ENCODE data around the gene SLC32A1.

SLC32A1 gene

GRCh38 chr20:38725931-38726803, 1.9 kb downstream of the SLC32A1 start:
- no peak for DNase-seq (ENCODE audit: low read depth)

- no peak for DNase-seq (ENCODE audit: low read depth)
These were observed 2.7 kb downstream of the SLC32A1 start for GRCh38 chr20:38726804-38727606.

GRCh38 chr20:38727607-38728190, 3.4 kb downstream of the SLC32A1 start:
- no peak for DNase-seq (ENCODE audit: low read depth)

GRCh38 chr20:38728191-38728781, 4.0 kb downstream of the SLC32A1 start:
- no peak for DNase-seq (ENCODE audit: low read depth)

- no peak for DNase-seq (ENCODE audit: low read depth)
These were observed 4.8 kb downstream of the SLC32A1 start for GRCh38 chr20:38728911-38729642.

GRCh38 chr20:38729767-38730166, 5.5 kb downstream of the SLC32A1 start:
- no peak for DNase-seq (ENCODE audit: low read depth)

- no peak for DNase-seq (ENCODE audit: low read depth)
These were observed 6.1 kb downstream of the SLC32A1 start for GRCh38 chr20:38730167-38730988.

GRCh38 chr20:38730989-38731737, 6.9 kb downstream of the SLC32A1 start:
- peak; percentile 34 for DNase-seq (ENCODE audit: low read depth)

GRCh38 chr20:38731738-38732113, 7.4 kb downstream of the SLC32A1 start:
- no peak for DNase-seq (ENCODE audit: low read depth)

GRCh38 chr20:38732981-38733380, 8.7 kb downstream of the SLC32A1 start:
- DNase-seq (ENCODE audit: low read depth), result no peak

- no peak for DNase-seq (ENCODE audit: low read depth)
These were observed 10.9 kb downstream of the SLC32A1 start for GRCh38 chr20:38735172-38735571.

- no peak for DNase-seq (ENCODE audit: low read depth)
These were observed 13.6 kb downstream of the SLC32A1 start for GRCh38 chr20:38737887-38738286.

GRCh38 chr20:38745757-38746156, 21.5 kb downstream of the SLC32A1 start:
- no peak for DNase-seq (ENCODE audit: low read depth)

- DNase-seq (ENCODE audit: low read depth), result no peak
These were observed 23.3 kb downstream of the SLC32A1 start for GRCh38 chr20:38747495-38748096.

GRCh38 chr20:38748097-38748860, 24.0 kb downstream of the SLC32A1 start, which contains the start of gene ACTR5:
Gene ACTR5, plus strand, starts transcription at chr20:38748460. Its CDS starts 19 bp downstream, at chr20:38748479.
- DNase-seq (ENCODE audit: low read depth), result peak; percentile 86

- no peak for DNase-seq (ENCODE audit: low read depth)
These were observed 24.5 kb downstream of the SLC32A1 start for GRCh38 chr20:38748861-38749149.

GRCh38 chr20:38751360-38751976, 27.2 kb downstream of the SLC32A1 start:
- peak; percentile 16 for DNase-seq (ENCODE audit: low read depth)

GRCh38 chr20:38752029-38752428, 27.7 kb downstream of the SLC32A1 start:
- DNase-seq (ENCODE audit: low read depth), result no peak

Measured in fibroblast of gingiva (primary cell).